Naive thymus-derived CD4-positive, alpha-beta T cell (primary cell): ENCODE measurements around the gene CATSPERB. TPM values are rescaled to one million over a fixed set of nuclear protein-coding genes. Genes with fewer than 3 reads are reported as not detected.
A peak's percentile ranks its signal among the peaks of the same experiment; 100 is the strongest.

Experiments
- ATAC-seq: fragments of 150-1000 bp; cut with Tn5 transposase; 2 replicates; pipeline ENCODE4 v1.10.0; 2021; ENCODE audit warnings: mild to moderate bottlenecking, moderate library complexity
- CTCF ChIA-PET: fragments of 350-600 bp; sonication (Branson Sonifier 250); formaldehyde crosslinking; loops from one replicate; lab custom pipeline; 2021; ENCODE audit warnings: antibody characterized with exemption; lab: Charles Lee
- POLR2A ChIA-PET: fragments of 350-600 bp; sonication (Branson Sonifier 250); formaldehyde crosslinking; loops from one replicate; lab custom pipeline; 2021; ENCODE audit warnings: antibody characterized with exemption, inconsistent platforms; lab: Charles Lee
- DNase-seq, 9 donors: peaks; one replicate each; pipeline versions ENCODE4 v3.0.0 to v3.0.0-alpha.2; 2020 to 2022; ENCODE audit warnings: mixed read lengths in 1 of 9
- H3K27ac ChIP-seq: one replicate; pipeline ENCODE4 v1.7.0; 2013; ENCODE audit warnings: mild to moderate bottlenecking, low read depth, low read length, moderate library complexity
- H3K27me3 ChIP-seq, 2 donors: one replicate each; pipeline ENCODE4 v1.7.0; 2013; ENCODE audit warnings: low read length in 2 of 2, mild to moderate bottlenecking in 2 of 2, moderate library complexity in 2 of 2; ENCODE audit not compliant: control insufficient read depth in 2 of 2, insufficient read depth in 2 of 2
- H3K36me3 ChIP-seq, 3 experiments: 1 replicate in 2 of 3; 2 replicates in 1 of 3; pipeline ENCODE4 v1.7.0; 2013; ENCODE audit warnings: low read length in 3 of 3, mild to moderate bottlenecking in 3 of 3, moderate library complexity in 1 of 3; ENCODE audit not compliant: insufficient read depth in 3 of 3, control insufficient read depth in 2 of 3
- H3K4me1 ChIP-seq, 2 donors: one replicate each; pipeline ENCODE4 v1.7.0; 2013; ENCODE audit warnings: low read length in 2 of 2, mild to moderate bottlenecking in 2 of 2, moderate library complexity in 1 of 2; ENCODE audit not compliant: control insufficient read depth in 2 of 2, insufficient read depth in 2 of 2
- H3K4me3 ChIP-seq: 2 replicates; pipeline ENCODE4 v1.7.0; 2013; ENCODE audit warnings: mild to moderate bottlenecking, low read length
- H3K9me3 ChIP-seq, 3 experiments: 1 replicate in 2 of 3; 2 replicates in 1 of 3; pipeline ENCODE4 v1.7.0; 2013; ENCODE audit warnings: low read length in 3 of 3; ENCODE audit not compliant: control insufficient read depth in 2 of 3
- H3K27ac Mint-ChIP-seq, 9 donors: one replicate each; pipeline ENCODE4 v1.8.0; 2020 to 2022; ENCODE audit warnings: mixed read lengths in 9 of 9, mild to moderate bottlenecking in 8 of 9, moderate library complexity in 5 of 9, inconsistent platforms in 2 of 9
- H3K27me3 Mint-ChIP-seq, 5 donors: one replicate each; pipeline ENCODE4 v1.8.0; 2021 to 2022; ENCODE audit warnings: mixed read lengths in 5 of 5, mild to moderate bottlenecking in 1 of 5
- H3K36me3 Mint-ChIP-seq, 5 donors: one replicate each; pipeline ENCODE4 v1.8.0; 2020 to 2022; ENCODE audit warnings: mixed read lengths in 5 of 5, mild to moderate bottlenecking in 3 of 5, inconsistent platforms in 1 of 5
- H3K4me1 Mint-ChIP-seq, 7 donors: one replicate each; pipeline ENCODE4 v1.8.0; 2020 to 2022; ENCODE audit warnings: mixed read lengths in 7 of 7, mild to moderate bottlenecking in 3 of 7, inconsistent platforms in 1 of 7
- H3K4me3 Mint-ChIP-seq, 10 donors: one replicate each; pipeline ENCODE4 v1.8.0; 2020 to 2022; ENCODE audit warnings: mild to moderate bottlenecking in 10 of 10, mixed read lengths in 10 of 10, moderate library complexity in 6 of 10, inconsistent platforms in 2 of 10
- H3K9me3 Mint-ChIP-seq, 11 donors: one replicate each; pipeline ENCODE4 v1.8.0; 2020 to 2022; ENCODE audit warnings: mixed read lengths in 11 of 11, mild to moderate bottlenecking in 4 of 11, inconsistent platforms in 1 of 11, moderate library complexity in 1 of 11
- intact Hi-C, 2 donors: fragments of 100-400 bp; cut with micrococcal nuclease; formaldehyde crosslinking; loops; one replicate each; pipeline ENCODE4 v1.15.1; 2023
- polyA plus RNA-seq, 2 donors: library from polyadenylated mRNA; unstranded; fragments of 300-500 nt; fragmentation: Illumina TruSeq; gene quantifications; one replicate each; pipeline ENCODE4 v1.2.3, GENCODE V29; 2021
- total RNA-seq, 6 experiments: library from RNA in 5 of 6; stranded (reverse) in 5 of 6; gene quantifications; 1 replicate in 5 of 6; 2 replicates in 1 of 6; pipeline ENCODE4 v1.2.3 and lab custom pipeline; 2021 to 2026

Gene CATSPERB, protein sequence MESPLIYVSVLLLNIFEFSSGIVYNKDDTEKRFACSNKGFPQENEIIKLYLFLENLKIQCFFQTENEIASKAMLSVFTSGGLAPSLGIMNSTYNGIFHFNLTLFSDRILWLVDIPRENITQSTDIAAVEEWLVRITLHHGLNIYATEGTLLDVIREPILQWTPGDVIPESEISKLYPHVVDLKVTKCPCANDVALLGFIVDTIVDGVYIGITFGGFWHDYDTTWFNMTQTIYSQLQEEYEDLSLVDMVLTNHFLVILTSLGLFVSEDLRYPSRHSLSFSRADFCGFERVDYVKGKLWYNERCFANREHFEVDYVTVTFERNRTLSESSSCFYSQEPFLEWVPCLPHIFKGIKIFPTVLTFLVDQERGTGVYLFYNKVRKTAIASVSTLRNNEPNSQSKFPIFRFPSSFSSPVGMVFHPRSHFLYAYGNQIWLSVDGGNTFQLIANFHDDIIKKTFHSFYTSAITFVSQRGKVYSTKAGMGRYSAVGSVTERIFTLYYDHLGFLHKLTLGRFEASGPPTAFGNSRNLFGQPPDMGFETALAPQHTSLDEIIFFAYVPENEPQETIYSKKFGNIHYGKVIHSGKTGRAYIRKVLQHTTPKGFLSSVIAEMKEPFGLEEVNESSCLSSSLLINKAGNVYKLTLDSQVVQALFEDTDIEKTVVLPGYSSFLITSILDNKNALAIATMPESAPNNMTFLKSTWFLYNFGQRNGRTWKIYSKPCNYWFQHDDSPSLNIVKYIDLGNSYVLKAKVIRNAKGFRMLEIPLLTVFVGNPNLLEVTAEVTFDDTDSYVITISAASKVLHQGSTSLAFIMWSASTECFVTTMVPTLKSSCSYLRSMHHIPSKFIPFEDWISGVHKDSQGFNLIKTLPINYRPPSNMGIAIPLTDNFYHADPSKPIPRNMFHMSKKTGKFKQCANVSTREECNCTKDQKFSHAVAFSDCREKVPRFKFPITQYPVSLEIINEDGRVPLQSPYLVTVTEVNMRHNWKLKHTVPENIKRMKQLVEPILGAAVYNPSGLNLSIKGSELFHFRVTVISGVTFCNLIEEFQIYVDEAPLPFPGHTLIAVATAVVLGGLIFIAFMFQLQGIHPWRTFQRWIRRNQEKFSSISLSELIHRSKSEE
- 1 to 10 TPM; 1.5 to 8.4 (median 6.6) TPM for total RNA-seq
- under 1 TPM; 0.18 to 0.64 TPM for polyA plus RNA-seq
- 3.9 reads per million, percentile 20 among the genes with 10 or more reads in this experiment for total RNA-seq (lab: John Stamatoyannopoulos, UW)

- intact Hi-C loops = no loop called here
- H3K4me3 Mint-ChIP-seq = no peak within 1 kb of the TSS
- CTCF ChIA-PET = no interaction called here
- H3K36me3 Mint-ChIP-seq = peaks cover 0 to 13% (median 11%) of the 10 kb centered on the region in 5 donors
- ATAC-seq (no peak), DNase-seq (no peak)
- Histone ChIP-seq H3K4me3 (no peak within 1 kb of the TSS), H3K36me3 (no peaks in the 10 kb centered on the region), H3K27ac (no peak within 1 kb of the TSS), H3K4me1 (no peaks in the 10 kb centered on the region), H3K9me3 (no peaks in the 10 kb centered on the region), H3K27me3 (no peaks in the 10 kb centered on the region)
- peaks cover 0 to 7% (median 0%) of the 10 kb centered on the region in 7 donors for H3K4me1 Mint-ChIP-seq
- H3K27me3 Mint-ChIP-seq = peaks cover 0 to 3% (median 0%) of the 10 kb centered on the region in 5 donors
- POLR2A ChIA-PET = no interaction called here
- H3K9me3 Mint-ChIP-seq = peaks cover 0 to 2% (median 0%) of the 10 kb centered on the region in 11 donors
- no peak within 1 kb of the TSS for H3K27ac Mint-ChIP-seq
Observed at GRCh38 chr14:91731986-91732385, at the start of gene CATSPERB. Gene CATSPERB (minus strand): TSS chr14:91732086. CDS start chr14:91729479, 2,607 bp downstream.

GRCh38 chr14:91780452-91780851, 48.6 kb upstream of the CATSPERB start:
- H3K4me1 Mint-ChIP-seq = peaks cover 4 to 22% (median 10%) of the 10 kb centered on the region in 7 donors
- no peak overlapping the region for H3K27ac ChIP-seq
- ATAC-seq (no peak), DNase-seq (no peak)
- H3K9me3 Mint-ChIP-seq = no peaks in the 10 kb centered on the region
- H3K27me3 Mint-ChIP-seq = no peaks in the 10 kb centered on the region
- H3K27me3 ChIP-seq = no peaks in the 10 kb centered on the region
- peaks cover 6 to 35% (median 28%) of the 10 kb centered on the region in 3 experiments for H3K36me3 ChIP-seq
- no peak overlapping the region for H3K4me3 Mint-ChIP-seq
- H3K9me3 ChIP-seq = no peaks in the 10 kb centered on the region
- POLR2A ChIA-PET = interaction anchor here (1.1 to 1.3 kb wide), 3 partner anchors 10 to 13 kb away, joined by 3 to 5 read pairs (median 3); no protein-coding TSS in a partner anchor
- no peaks in the 10 kb centered on the region for H3K4me1 ChIP-seq
- H3K27ac Mint-ChIP-seq = peak overlapping the region in 1 of 9 donors; percentile 27
- CTCF ChIA-PET = interaction anchor here (1.0 kb wide), 1 partner anchor 131 kb away, joined by 3 read pairs; no protein-coding TSS in a partner anchor
- H3K36me3 Mint-ChIP-seq = peaks cover 0 to 41% (median 32%) of the 10 kb centered on the region in 5 donors
- no peak overlapping the region for H3K4me3 ChIP-seq
- intact Hi-C loops = loop anchor here in 1 of 2 donors (5.0 to 10.0 kb wide), 2 partner anchors 132 to 296 kb away; no protein-coding TSS in a partner anchor

- Mint-ChIP-seq H3K27me3 (no peaks in the 10 kb centered on the region), H3K9me3 (peaks cover 0 to 2% (median 0%) of the 10 kb centered on the region in 11 donors), H3K27ac (peak overlapping the region in 3 of 9 donors; percentile 14 to 67 (median 33)), H3K4me3 (no peak overlapping the region), H3K4me1 (peaks cover 14 to 42% (median 30%) of the 10 kb centered on the region in 7 donors), H3K36me3 (peaks cover 0 to 39% (median 26%) of the 10 kb centered on the region in 5 donors)
- no peak overlapping the region for H3K4me3 ChIP-seq
- DNase-seq = no peak
- intact Hi-C loops = no loop called here
- CTCF ChIA-PET = no interaction called here
- H3K9me3 ChIP-seq = no peaks in the 10 kb centered on the region
- POLR2A ChIA-PET = no interaction called here
- peaks cover 0 to 2% of the 10 kb centered on the region in 2 donors for H3K4me1 ChIP-seq
- no peak for ATAC-seq
- H3K36me3 ChIP-seq = peaks cover 6 to 21% (median 14%) of the 10 kb centered on the region in 3 experiments
- H3K27ac ChIP-seq = no peak overlapping the region
- H3K27me3 ChIP-seq = no peaks in the 10 kb centered on the region
Observed at GRCh38 chr14:91778217-91778616, 46.3 kb upstream of the CATSPERB start.

DNA sequence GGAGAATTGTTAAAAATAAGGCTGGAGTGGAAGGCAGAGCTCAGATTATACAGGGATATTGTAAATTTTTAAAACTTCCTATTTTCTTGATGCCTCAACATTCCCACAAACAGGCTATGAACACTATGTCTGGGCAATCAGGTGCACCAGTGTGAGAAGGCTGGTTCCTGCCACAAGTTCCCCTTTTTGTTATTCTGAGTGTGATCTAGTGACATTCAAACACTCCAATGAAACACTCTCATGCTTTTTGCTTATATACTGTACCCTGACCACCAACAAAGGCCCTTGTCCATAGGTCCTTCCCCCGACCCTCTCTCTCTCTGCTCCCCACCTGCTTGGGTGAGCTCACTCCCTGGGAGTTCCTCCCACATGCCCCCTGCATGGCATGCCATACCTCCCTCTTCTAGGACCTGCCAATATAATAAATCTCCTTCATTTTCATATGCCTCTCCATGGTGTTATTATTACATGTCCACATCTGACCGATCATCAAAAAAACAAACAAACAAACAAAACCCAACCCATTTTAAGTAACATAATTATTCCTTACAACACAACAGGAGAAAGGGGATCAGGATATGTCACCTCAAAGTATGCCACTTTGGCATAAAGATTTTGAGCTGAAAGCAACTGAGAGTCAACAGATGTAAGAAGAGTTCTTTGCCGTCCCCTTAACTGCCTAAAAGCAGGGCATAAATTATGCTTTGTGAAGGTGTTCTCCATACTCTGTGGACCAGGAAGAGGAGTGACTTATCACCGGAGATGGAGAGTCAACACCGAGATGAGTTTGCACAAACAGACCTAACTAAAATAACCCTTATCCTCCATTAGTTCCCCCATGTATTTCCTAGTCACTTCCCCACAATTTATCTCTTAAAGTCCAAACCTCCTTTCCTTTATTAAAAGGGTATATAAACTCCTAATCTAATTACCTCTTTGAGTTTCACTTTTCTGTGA, 42.5 kb upstream of the CATSPERB start:
- peak overlapping the region in 8 of 9 donors; percentile 3 to 72 (median 50) for H3K27ac Mint-ChIP-seq
- H3K4me3 Mint-ChIP-seq = peak overlapping the region in 1 of 10 donors; percentile 19
- Histone ChIP-seq H3K27ac (no peak overlapping the region), H3K36me3 (no peaks in the 10 kb centered on the region), H3K4me3 (no peak overlapping the region), H3K9me3 (no peaks in the 10 kb centered on the region), H3K27me3 (no peaks in the 10 kb centered on the region), H3K4me1 (peaks cover 0 to 2% of the 10 kb centered on the region in 2 donors)
- CTCF ChIA-PET = no interaction called here
- POLR2A ChIA-PET = no interaction called here
- no peaks in the 10 kb centered on the region for H3K27me3 Mint-ChIP-seq
- peak; percentile 22 for ATAC-seq
- no peak for DNase-seq
- peaks cover 14 to 42% (median 30%) of the 10 kb centered on the region in 7 donors for H3K4me1 Mint-ChIP-seq
- peaks cover 0 to 34% (median 29%) of the 10 kb centered on the region in 5 donors for H3K36me3 Mint-ChIP-seq
- intact Hi-C loops = no loop called here
- peaks cover 0 to 2% (median 0%) of the 10 kb centered on the region in 11 donors for H3K9me3 Mint-ChIP-seq

DNA sequence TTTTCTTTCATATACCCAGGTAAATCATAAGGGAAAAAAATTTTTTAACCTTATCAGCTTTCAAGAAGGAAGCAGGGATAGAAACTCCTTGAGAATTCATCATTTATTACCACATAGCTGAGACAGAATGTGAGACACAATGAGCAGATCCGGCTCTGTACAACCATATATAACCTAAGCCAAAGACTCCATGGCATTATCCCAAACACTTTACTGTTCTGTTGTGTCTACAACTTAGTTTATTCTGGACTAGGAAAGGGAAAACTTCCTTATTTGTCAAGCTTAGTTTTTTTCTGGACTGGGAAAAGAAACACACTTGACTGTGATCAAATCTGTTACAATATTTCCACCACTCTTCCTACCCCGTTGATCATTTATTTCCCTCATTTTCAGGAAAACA, 38.3 kb upstream of the CATSPERB start:
- Mint-ChIP-seq H3K27me3 (no peaks in the 10 kb centered on the region), H3K4me1 (peaks cover 9 to 22% (median 16%) of the 10 kb centered on the region in 7 donors), H3K9me3 (peaks cover 0 to 2% (median 0%) of the 10 kb centered on the region in 11 donors), H3K27ac (peak overlapping the region in 1 of 9 donors; percentile 36), H3K4me3 (no peak overlapping the region), H3K36me3 (peaks cover 0 to 33% (median 28%) of the 10 kb centered on the region in 5 donors)
- no peaks in the 10 kb centered on the region for H3K27me3 ChIP-seq
- ChIA-PET CTCF (no interaction called here), POLR2A (interaction anchor here (0.6 kb wide), 1 partner anchor 120 kb away, joined by 5 read pairs; no protein-coding TSS in a partner anchor)
- H3K4me3 ChIP-seq = no peak overlapping the region
- intact Hi-C loops = no loop called here
- H3K4me1 ChIP-seq = peaks cover 0 to 2% of the 10 kb centered on the region in 2 donors
- no peak overlapping the region for H3K27ac ChIP-seq
- ATAC-seq (no peak), DNase-seq (no peak)
- no peaks in the 10 kb centered on the region for H3K36me3 ChIP-seq
- no peaks in the 10 kb centered on the region for H3K9me3 ChIP-seq
